Duodenal mucosa (tissue), 2 donors: ENCODE results near the gene KLF15.

Source experiments
- H3K27ac ChIP-seq: one replicate; pipeline ENCODE4 v1.7.0; 2013; ENCODE audit warnings: low read depth, low read length
- H3K27me3 ChIP-seq, 2 donors: one replicate each; pipeline ENCODE4 v1.7.0; 2013; ENCODE audit warnings: low read length in 2 of 2, control low read depth in 1 of 2; ENCODE audit not compliant: insufficient read depth in 2 of 2, control insufficient read depth in 1 of 2
- H3K36me3 ChIP-seq, 2 donors: one replicate each; pipeline ENCODE4 v1.7.0; 2013; ENCODE audit warnings: low read length in 2 of 2, control low read depth in 1 of 2; ENCODE audit not compliant: insufficient read depth in 2 of 2, control insufficient read depth in 1 of 2
- H3K4me1 ChIP-seq, 2 donors: one replicate each; pipeline ENCODE4 v1.7.0; 2013; ENCODE audit warnings: low read length in 2 of 2, control low read depth in 1 of 2; ENCODE audit not compliant: insufficient read depth in 2 of 2, control insufficient read depth in 1 of 2
- H3K4me3 ChIP-seq, 2 donors: one replicate each; pipeline ENCODE4 v1.7.0; 2013; ENCODE audit warnings: low read length in 2 of 2, low read depth in 1 of 2
- H3K9ac ChIP-seq, 2 donors: one replicate each; pipeline ENCODE4 v1.7.0; 2013; ENCODE audit warnings: low read length in 2 of 2, low read depth in 1 of 2
- H3K9me3 ChIP-seq, 2 donors: one replicate each; pipeline ENCODE4 v1.7.0; 2013; ENCODE audit warnings: low read length in 2 of 2, control low read depth in 1 of 2; ENCODE audit not compliant: control insufficient read depth in 1 of 2

KLF15 gene

DNA sequence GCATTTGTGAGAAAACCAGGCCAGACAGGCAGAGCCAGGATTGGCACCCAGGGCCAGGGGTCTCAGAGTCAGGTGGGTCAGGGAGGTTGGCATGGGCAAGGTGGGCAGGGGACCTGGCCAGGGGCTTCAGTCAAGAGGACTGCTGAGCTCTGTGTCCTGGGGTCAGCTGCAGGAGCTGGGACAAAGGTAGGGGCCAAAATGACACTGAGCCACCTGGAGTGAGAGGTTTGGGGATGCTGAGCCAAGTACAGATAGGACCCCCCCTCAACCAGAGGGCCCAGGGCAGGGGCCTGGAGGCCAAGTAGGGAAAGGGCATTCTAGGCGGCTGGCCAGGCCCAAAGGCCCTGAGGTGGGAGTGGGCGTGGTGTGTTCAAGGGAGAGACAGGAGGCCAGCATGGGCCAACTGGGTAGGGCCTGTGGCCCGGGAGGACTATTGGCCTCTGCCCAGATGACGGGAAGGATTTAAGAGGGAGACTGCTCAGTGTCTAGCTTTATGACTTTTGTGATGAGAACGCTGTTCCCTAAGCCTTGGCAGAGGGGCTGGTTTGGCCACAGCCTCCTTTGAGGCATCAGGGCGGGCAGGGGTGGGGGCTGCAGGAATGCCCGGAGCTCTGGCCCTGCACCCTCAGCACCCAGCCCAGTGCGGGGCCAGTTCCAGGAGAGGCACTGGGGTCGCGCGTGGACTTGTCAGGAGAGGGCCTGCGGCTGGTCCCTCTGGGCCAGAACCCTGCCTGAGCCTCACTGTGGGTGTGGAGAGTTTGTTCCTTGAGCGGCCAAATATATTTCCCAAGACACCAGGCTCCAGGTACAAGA, 40.6 kb upstream of the KLF15 start:
- no peaks in the 10 kb centered on the region for H3K36me3 ChIP-seq
- peaks cover 12 to 14% of the 10 kb centered on the region in 2 donors for H3K27me3 ChIP-seq
- H3K4me3 ChIP-seq = no peak overlapping the region
- H3K27ac ChIP-seq = no peak overlapping the region
- H3K4me1 ChIP-seq = no peaks in the 10 kb centered on the region
- no peak overlapping the region for H3K9ac ChIP-seq
- H3K9me3 ChIP-seq = no peaks in the 10 kb centered on the region

DNA sequence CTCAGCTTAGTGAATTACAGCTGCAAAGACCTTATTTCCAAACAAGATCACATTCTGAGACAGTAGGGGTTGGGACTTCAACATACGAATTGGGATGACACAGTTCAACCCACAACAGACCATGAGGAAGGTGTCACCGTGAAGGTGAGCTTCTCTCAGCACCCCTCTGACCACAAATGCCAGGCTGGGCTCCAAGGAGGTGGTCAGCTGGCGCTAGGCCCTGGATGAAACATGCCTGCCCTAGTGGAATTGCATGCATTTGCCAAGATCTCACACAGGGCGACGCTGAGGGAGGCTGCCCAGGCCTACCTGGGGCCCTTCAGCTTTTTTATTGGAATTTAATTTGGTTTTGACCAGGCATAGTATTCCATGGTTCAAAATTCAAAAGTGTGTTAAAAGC, 39.3 kb upstream of the KLF15 start:
- no peak overlapping the region for H3K9ac ChIP-seq
- H3K4me3 ChIP-seq = no peak overlapping the region
- no peaks in the 10 kb centered on the region for H3K36me3 ChIP-seq
- no peaks in the 10 kb centered on the region for H3K4me1 ChIP-seq
- no peaks in the 10 kb centered on the region for H3K9me3 ChIP-seq
- H3K27me3 ChIP-seq = peaks cover 16 to 18% of the 10 kb centered on the region in 2 donors
- H3K27ac ChIP-seq = no peak overlapping the region

- H3K36me3 ChIP-seq = no peaks in the 10 kb centered on the region
- no peaks in the 10 kb centered on the region for H3K9me3 ChIP-seq
- no peak overlapping the region for H3K9ac ChIP-seq
- H3K4me1 ChIP-seq = no peaks in the 10 kb centered on the region
- H3K27ac ChIP-seq = no peak overlapping the region
- H3K27me3 ChIP-seq = peaks cover 16 to 18% of the 10 kb centered on the region in 2 donors
- no peak overlapping the region for H3K4me3 ChIP-seq
Observed at GRCh38 chr3:126395846-126396513, 38.8 kb upstream of the KLF15 start.

GRCh38 chr3:126394977-126395321, 37.7 kb upstream of the KLF15 start:
- H3K9ac ChIP-seq = no peak overlapping the region

GRCh38 chr3:126394179-126394976, 37.2 kb upstream of the KLF15 start, which contains the start of gene CFAP100:
CFAP100 (plus strand) TSS chr3:126394909; CDS start chr3:126396001, 1,092 bp downstream.
- no peaks in the 10 kb centered on the region for H3K9me3 ChIP-seq
- peak within 1 kb of the TSS in 1 of 2 donors; percentile 3 for H3K4me3 ChIP-seq
- no peaks in the 10 kb centered on the region for H3K36me3 ChIP-seq
- H3K4me1 ChIP-seq = peaks cover 0 to 3% of the 10 kb centered on the region in 2 donors
- no peak within 1 kb of the TSS for H3K27ac ChIP-seq
- H3K9ac ChIP-seq = no peak within 1 kb of the TSS
- peaks cover 16 to 18% of the 10 kb centered on the region in 2 donors for H3K27me3 ChIP-seq

More at GRCh38 chr3:126394977-126395321, 37.7 kb upstream of the KLF15 start:
- Histone ChIP-seq H3K9me3 (no peaks in the 10 kb centered on the region), H3K36me3 (no peaks in the 10 kb centered on the region), H3K27ac (no peak overlapping the region), H3K4me1 (no peaks in the 10 kb centered on the region), H3K27me3 (peaks cover 16 to 18% of the 10 kb centered on the region in 2 donors), H3K4me3 (peak overlapping the region in 1 of 2 donors; percentile 3)

- Histone ChIP-seq H3K4me3 (no peak overlapping the region), H3K27ac (no peak overlapping the region), H3K9ac (no peak overlapping the region), H3K9me3 (no peaks in the 10 kb centered on the region), H3K4me1 (peaks cover 0 to 4% of the 10 kb centered on the region in 2 donors), H3K27me3 (peaks cover 16 to 18% of the 10 kb centered on the region in 2 donors), H3K36me3 (no peaks in the 10 kb centered on the region)
Observed at GRCh38 chr3:126393563-126393962, 36.4 kb upstream of the KLF15 start.

DNA sequence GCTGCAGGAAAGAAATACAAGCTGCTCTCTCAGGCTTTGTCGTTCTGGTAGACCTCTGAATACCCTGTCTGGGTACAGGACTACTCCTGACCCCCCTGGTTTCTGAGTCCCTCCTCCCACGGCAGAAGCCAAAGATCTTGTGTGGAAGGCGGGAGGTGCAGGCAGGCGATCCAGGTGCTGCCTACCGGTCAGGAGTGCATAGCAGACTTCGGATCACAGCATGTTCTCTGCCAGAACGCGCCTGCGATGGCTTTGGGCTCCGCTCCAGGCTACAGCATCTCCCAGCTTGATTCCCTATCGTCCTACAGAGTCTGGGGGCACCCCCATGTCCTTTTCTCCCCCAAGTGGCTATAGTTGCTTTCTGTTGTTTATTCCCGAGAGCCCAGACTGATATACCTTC, 35.0 kb upstream of the KLF15 start:
- Histone ChIP-seq H3K9ac (no peak overlapping the region), H3K36me3 (no peaks in the 10 kb centered on the region), H3K27ac (no peak overlapping the region), H3K4me3 (no peak overlapping the region), H3K9me3 (no peaks in the 10 kb centered on the region), H3K27me3 (peaks cover 16 to 18% of the 10 kb centered on the region in 2 donors), H3K4me1 (peaks cover 0 to 4% of the 10 kb centered on the region in 2 donors)

DNA sequence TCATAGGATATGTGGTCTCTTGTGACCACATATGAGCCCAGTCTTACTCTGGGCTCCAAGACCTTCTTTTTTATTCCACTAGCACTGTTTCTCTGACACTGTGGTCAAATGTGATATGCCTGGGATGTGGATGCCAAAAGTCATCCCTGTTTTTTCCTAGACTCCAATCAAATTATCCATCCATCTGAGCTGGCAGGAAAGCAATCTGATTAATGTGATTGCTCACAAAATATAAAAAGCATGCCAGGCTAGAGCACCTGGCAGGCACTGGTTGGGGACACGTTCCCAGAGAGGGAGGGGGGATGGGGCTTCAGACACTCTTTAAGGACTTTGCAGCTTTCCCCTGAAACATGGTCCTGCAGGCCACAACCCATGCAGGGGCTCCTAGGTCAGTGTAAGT, 34.4 kb upstream of the KLF15 start:
- no peaks in the 10 kb centered on the region for H3K36me3 ChIP-seq
- H3K27me3 ChIP-seq = peaks cover 16 to 18% of the 10 kb centered on the region in 2 donors
- H3K9ac ChIP-seq = no peak overlapping the region
- no peak overlapping the region for H3K4me3 ChIP-seq
- H3K9me3 ChIP-seq = no peaks in the 10 kb centered on the region
- H3K4me1 ChIP-seq = peaks cover 0 to 4% of the 10 kb centered on the region in 2 donors
- H3K27ac ChIP-seq = no peak overlapping the region

DNA sequence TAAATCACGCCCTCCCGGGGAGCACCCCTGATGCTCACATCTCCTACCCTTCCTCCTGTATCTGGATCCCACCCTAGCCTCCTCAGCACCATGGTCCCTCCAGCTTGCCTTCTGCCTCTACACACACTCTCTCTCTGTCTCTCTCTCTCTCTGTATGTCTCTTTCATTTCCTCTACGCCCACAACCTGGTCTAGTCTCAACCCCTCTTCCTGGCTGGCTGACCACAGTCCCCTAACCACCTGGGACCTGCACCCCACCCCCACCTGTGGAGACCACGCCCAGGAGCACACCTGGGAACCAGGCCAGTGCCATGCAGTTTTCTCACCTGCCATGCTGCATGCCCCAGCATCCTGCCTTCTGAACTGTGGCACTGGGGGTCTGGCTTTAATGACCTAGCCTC, 33.5 kb upstream of the KLF15 start:
- H3K27me3 ChIP-seq = peaks cover 16 to 18% of the 10 kb centered on the region in 2 donors
- H3K4me3 ChIP-seq = no peak overlapping the region
- H3K4me1 ChIP-seq = peaks cover 0 to 4% of the 10 kb centered on the region in 2 donors
- H3K9me3 ChIP-seq = no peaks in the 10 kb centered on the region
- no peak overlapping the region for H3K27ac ChIP-seq
- H3K36me3 ChIP-seq = no peaks in the 10 kb centered on the region
- no peak overlapping the region for H3K9ac ChIP-seq

GRCh38 chr3:126390201-126390600, 33.0 kb upstream of the KLF15 start:
- Histone ChIP-seq H3K9me3 (no peaks in the 10 kb centered on the region), H3K4me1 (peaks cover 0 to 4% of the 10 kb centered on the region in 2 donors), H3K27ac (no peak overlapping the region), H3K27me3 (peaks cover 14 to 18% of the 10 kb centered on the region in 2 donors), H3K9ac (no peak overlapping the region), H3K4me3 (no peak overlapping the region), H3K36me3 (no peaks in the 10 kb centered on the region)
